Right lobe of liver (tissue), 4 donors: ENCODE data around the gene ENPP6.

Source experiments
- POLR2A ChIP-seq: fragments of 450-650 bp; IDR thresholded peaks from one replicate; pipeline ENCODE4 v1.6.1; 2017; ENCODE audit warnings: antibody characterized with exemption, mild to moderate bottlenecking
- TF ChIP-seq, protein P1 (sequence below), 4 donors: fragments of 200-600 bp in 3 of 4; fragments of 450-650 bp in 1 of 4; IDR thresholded peaks; one replicate each; pipeline versions ENCODE4 v1.5.1 to v1.8.0; 2016 to 2022; ENCODE audit warnings: antibody characterized with exemption in 4 of 4, mild to moderate bottlenecking in 2 of 4
- donor health status: DM: no; HTN: no; CAD: no.
- donor health status: DM: no; HTN: no; CAD: no.
- donor health status: DM: no; HTN: yes; CAD: no.

DNA sequence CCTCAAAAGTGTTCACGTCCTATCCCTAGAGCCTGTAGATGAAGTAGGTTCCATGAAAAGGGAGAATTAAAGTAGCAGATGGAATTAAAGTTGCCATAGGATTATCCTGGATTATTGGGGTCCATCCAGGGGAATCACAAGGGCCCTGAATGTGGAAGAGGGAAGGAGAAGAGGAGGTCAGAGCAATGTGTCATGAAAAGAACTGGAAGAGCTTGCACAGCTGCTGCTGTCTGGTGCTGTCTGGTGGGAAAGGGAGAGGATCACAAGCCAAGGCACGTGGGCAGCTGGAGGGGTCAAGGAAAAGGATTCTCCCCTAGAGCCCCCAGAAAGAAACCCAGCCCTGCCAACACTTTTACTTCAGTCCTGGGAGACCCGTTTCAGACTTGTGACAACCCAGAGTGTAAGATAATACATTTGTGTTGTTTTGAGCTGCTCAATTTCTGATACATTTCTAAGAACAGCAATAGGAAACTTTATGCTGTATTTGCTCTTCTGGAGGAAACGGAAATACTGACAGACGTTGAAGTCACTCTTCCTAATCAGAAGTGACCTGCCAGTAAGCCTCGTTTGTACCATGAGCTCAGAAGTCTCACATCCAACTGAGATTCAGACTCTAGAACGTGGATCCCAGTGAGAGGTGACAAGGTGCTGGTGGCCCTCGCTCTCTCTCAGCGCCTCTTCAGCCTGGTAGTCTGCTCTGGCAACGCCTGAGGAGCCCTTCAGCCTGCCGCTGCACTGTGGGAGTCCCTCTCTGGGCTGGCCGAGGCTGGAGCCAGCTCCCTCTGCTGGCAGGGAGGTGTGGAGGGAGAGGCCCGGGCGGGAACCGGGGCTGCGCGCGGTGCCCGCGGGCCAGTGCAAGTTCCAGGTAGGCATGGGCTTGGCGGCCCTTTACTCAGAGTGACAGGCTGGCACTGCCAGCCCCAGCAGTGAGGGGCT, 34.7 kb upstream of the ENPP6 start:
- TF ChIP-seq, protein P1, sequence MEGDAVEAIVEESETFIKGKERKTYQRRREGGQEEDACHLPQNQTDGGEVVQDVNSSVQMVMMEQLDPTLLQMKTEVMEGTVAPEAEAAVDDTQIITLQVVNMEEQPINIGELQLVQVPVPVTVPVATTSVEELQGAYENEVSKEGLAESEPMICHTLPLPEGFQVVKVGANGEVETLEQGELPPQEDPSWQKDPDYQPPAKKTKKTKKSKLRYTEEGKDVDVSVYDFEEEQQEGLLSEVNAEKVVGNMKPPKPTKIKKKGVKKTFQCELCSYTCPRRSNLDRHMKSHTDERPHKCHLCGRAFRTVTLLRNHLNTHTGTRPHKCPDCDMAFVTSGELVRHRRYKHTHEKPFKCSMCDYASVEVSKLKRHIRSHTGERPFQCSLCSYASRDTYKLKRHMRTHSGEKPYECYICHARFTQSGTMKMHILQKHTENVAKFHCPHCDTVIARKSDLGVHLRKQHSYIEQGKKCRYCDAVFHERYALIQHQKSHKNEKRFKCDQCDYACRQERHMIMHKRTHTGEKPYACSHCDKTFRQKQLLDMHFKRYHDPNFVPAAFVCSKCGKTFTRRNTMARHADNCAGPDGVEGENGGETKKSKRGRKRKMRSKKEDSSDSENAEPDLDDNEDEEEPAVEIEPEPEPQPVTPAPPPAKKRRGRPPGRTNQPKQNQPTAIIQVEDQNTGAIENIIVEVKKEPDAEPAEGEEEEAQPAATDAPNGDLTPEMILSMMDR (IDR thresholded peaks at IDR 0.05): no peak
- TF ChIP-seq POLR2A: no peak
